Testis (tissue), 3 donors: ENCODE data around the gene POLR2A. TPM values are rescaled to one million over a fixed set of nuclear protein-coding genes. Genes with fewer than 3 reads are reported as not detected.
"Not testable (repeated sequence)": the region's sequence is repeated elsewhere in the genome, so short reads cannot be mapped to it uniquely, and the experiment has no call there.

Source experiments
- DNase-seq: peaks from one replicate; pipeline ENCODE4 v3.0.0-alpha.2; 2019
- H3K27ac ChIP-seq, 2 donors: fragments of 200-600 bp; sonication (generic); one replicate each; pipeline ENCODE4 v1.5.1; 2019
- H3K27me3 ChIP-seq: fragments of 200-600 bp; sonication (generic); one replicate; pipeline ENCODE4 v1.5.1; 2019
- H3K36me3 ChIP-seq: fragments of 200-600 bp; sonication (generic); one replicate; pipeline ENCODE4 v1.5.1; 2017; ENCODE audit warnings: low read depth; ENCODE audit errors: missing control alignments
- H3K4me1 ChIP-seq: fragments of 200-600 bp; sonication (generic); one replicate; pipeline ENCODE4 v1.5.1; 2019
- H3K4me3 ChIP-seq, 2 donors: fragments of 200-600 bp; sonication (generic); one replicate each; pipeline ENCODE4 v1.5.1; 2017 to 2019
- H3K9me3 ChIP-seq: fragments of 200-600 bp; sonication (generic); one replicate; pipeline ENCODE4 v1.5.1; 2017
- POLR2A ChIP-seq: fragments of 450-650 bp; IDR thresholded peaks from one replicate; pipeline ENCODE4 v1.6.1; 2017; ENCODE audit warnings: antibody characterized with exemption, mild to moderate bottlenecking, moderate library complexity
- WGBS, 2 donors: methylation state at CpG; one replicate each; pipeline ENCODE4 v1.1.5; 2018; 5-methylcytosine and 5-hydroxymethylcytosine counted together
- intact Hi-C: fragments of 100-400 bp; cut with DNase I; formaldehyde crosslinking; loops from one replicate; pipeline ENCODE4 v1.15.1; 2023; ENCODE audit warnings: low total_unique reads
- polyA plus RNA-seq: library from polyadenylated mRNA; stranded (reverse); fragments of 350-450 nt; fragmentation: Illumina TruSeq; extraction: RNeasy Lipid Tissue Mini Kit (QIAGEN cat#74804); gene quantifications from one replicate; pipeline ENCODE4 v1.2.3, GENCODE V29; 2014; ENCODE audit warnings: low read depth, low replicate concordance; ENCODE audit not compliant: insufficient read depth
- total RNA-seq, 2 donors: library from RNA; depleted of rRNA; stranded (reverse); fragments of >200 nt; gene quantifications; one replicate each; pipeline ENCODE4 v1.2.3, GENCODE V29; 2016
- TF ChIP-seq, protein P1 (sequence below), 3 experiments: fragments of 450-650 bp in 2 of 3; fragments of 200-600 bp in 1 of 3; sonication (generic) in 1 of 3; IDR thresholded peaks; one replicate each; pipeline ENCODE4 v1.5.1; 2016 to 2019; ENCODE audit warnings: antibody characterized with exemption in 3 of 3, mild to moderate bottlenecking in 2 of 3, moderate library complexity in 1 of 3

Gene POLR2A
- total and polyA plus RNA-seq, 3 donors from 2014 or later, result 175 to 391 (median 359) TPM

DNA sequence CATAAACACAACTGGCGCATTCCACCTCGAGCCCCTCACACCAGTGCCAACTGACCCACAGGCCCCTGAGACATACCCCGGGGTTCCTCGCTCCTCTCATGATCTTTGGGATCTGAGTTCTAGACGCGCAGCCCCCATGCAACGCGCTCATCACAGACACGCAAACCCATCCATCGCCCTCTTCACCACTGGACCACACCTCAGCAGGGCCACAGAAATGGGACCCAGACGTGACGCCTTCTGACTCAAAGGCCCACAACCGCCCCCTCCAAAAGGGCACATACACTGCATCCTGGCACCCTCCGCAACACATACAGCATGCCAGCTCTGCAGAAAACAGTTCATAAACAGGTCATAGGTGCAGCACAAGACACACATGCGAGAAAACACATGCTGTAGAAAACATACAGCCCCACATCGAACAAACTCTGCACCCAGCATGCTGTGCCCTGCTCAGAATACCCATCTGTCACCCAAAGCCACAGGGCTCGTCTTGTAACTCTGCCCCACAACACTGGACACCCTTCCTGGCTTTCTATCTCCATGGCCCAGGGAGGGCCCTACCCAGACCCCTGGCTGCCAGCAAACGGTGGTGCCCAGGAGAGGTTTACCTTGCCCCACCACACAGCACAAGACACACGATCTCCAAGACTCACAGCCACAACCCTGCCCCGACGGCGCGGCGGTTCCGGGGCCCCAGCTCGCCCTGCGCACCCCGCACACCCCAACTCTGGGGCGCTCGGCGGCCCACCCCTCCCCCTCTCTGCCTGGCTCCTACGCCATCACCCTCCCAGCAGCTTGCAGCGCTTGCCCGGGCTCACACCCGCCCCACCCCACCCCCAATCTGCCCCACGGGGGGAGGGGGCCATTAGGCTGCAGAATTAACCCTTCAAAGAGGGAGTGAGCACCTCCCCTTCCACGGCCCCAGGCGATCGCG is 5.6 kb upstream of the POLR2A start:
- intact Hi-C loops, result no loop called here
- no peaks in the 10 kb centered on the region for H3K27me3 ChIP-seq
- no peaks in the 10 kb centered on the region for H3K36me3 ChIP-seq
- peak; percentile 62 for DNase-seq
- no peak for TF ChIP-seq POLR2A
- TF ChIP-seq, protein P1, sequence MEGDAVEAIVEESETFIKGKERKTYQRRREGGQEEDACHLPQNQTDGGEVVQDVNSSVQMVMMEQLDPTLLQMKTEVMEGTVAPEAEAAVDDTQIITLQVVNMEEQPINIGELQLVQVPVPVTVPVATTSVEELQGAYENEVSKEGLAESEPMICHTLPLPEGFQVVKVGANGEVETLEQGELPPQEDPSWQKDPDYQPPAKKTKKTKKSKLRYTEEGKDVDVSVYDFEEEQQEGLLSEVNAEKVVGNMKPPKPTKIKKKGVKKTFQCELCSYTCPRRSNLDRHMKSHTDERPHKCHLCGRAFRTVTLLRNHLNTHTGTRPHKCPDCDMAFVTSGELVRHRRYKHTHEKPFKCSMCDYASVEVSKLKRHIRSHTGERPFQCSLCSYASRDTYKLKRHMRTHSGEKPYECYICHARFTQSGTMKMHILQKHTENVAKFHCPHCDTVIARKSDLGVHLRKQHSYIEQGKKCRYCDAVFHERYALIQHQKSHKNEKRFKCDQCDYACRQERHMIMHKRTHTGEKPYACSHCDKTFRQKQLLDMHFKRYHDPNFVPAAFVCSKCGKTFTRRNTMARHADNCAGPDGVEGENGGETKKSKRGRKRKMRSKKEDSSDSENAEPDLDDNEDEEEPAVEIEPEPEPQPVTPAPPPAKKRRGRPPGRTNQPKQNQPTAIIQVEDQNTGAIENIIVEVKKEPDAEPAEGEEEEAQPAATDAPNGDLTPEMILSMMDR (IDR thresholded peaks at IDR 0.05), result no peak
- 18 to 21% methylated on average over 31 of the region's 40 CpGs for WGBS, 2 donors
- H3K4me3 ChIP-seq, result peak overlapping the region; percentile 93 to 95
- peaks cover 27% of the 10 kb centered on the region for H3K4me1 ChIP-seq
- H3K9me3 ChIP-seq, result no peaks in the 10 kb centered on the region
- peak overlapping the region; percentile 100 for H3K27ac ChIP-seq

DNA sequence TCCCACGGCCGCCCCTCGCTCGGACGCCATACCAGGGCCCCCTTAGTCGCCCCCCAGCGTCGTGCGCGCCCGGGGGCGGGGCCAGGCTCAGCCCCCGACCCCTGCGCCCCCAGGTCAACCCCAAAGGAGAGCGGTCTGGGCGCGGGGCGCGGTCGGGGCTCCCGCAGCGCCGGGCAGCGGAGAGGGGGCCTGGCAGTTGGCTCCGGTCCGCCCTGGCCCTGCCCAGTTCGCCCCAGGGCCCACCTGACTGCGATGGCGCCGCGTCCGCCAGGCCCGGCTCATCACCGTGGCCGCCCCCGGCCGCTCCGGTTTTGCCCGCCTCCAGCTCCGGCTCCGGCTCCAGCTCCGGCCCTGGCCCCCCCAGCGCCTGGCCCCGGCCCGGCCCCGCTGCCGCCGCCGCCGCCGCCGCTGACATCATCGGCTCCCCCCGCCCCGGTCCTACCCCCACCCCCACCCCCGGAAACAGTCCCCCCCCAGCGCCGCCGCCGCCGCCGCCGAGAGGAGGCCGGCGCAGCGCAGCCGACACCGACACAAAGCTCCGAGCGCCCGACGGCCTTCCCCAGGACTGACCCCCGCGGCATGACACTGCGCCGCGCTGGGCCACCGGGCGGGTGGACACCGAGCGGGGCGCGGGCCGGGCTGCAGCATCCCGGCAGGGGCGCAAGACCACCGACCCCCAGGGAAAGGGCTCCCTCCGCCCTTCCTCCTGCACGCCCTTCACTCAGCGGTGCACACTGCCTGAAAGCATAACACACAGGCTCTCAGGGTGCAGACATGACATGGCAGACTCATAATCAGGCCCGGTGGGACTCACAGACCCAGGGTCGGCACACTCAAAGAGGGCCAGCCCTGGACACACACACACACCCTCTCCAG is 4.7 kb upstream of the POLR2A start, which contains the start of gene ZBTB4:
TSS of gene ZBTB4 (minus strand) at position 419 of the 876 bp plus-strand sequence. CDS start 12,830 bp downstream, outside the sequence.
- no peaks in the 10 kb centered on the region for H3K36me3 ChIP-seq
- H3K4me3 ChIP-seq, result peak within 1 kb of the TSS; percentile 93 to 95
- H3K27ac ChIP-seq, result peak within 1 kb of the TSS; percentile 100
- intact Hi-C loops, result no loop called here
- no peaks in the 10 kb centered on the region for H3K27me3 ChIP-seq
- H3K4me1 ChIP-seq, result peaks cover 27% of the 10 kb centered on the region
- no peaks in the 10 kb centered on the region for H3K9me3 ChIP-seq
- WGBS, 2 donors, result 0% methylated on average over 45 of the region's 92 CpGs; no CpG with 5 or more reads in 1 of the 2 donors
- TF ChIP-seq POLR2A, result no peak
- TF ChIP-seq, protein P1 (IDR thresholded peaks at IDR 0.05), result no peak
- peak; percentile 60 for DNase-seq

DNA sequence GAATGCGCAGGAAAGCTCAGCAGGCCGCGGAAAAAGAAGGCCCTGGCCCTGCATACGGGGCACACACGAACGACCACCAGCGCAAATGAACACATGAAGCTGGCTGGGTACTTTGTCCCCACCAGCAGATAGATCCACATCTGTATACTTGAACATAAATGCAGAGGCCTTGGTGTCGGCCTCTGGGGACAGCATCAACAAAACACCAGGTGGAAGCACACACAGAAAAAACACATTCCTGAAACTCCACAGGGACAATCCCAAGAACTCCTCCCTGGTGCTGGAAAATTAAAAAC is 4.1 kb upstream of the POLR2A start:
- DNase-seq, result no peak
- peaks cover 27% of the 10 kb centered on the region for H3K4me1 ChIP-seq
- no peaks in the 10 kb centered on the region for H3K27me3 ChIP-seq
- no peak for TF ChIP-seq POLR2A
- TF ChIP-seq, protein P1 (IDR thresholded peaks at IDR 0.05), result no peak
- H3K36me3 ChIP-seq, result no peaks in the 10 kb centered on the region
- no peaks in the 10 kb centered on the region for H3K9me3 ChIP-seq
- intact Hi-C loops, result no loop called here
- peak overlapping the region; percentile 93 to 95 for H3K4me3 ChIP-seq
- WGBS, 2 donors, result 1 to 20% methylated on average over 2 to 8 of the region's 8 CpGs
- H3K27ac ChIP-seq, result peak overlapping the region; percentile 88 to 100

DNA sequence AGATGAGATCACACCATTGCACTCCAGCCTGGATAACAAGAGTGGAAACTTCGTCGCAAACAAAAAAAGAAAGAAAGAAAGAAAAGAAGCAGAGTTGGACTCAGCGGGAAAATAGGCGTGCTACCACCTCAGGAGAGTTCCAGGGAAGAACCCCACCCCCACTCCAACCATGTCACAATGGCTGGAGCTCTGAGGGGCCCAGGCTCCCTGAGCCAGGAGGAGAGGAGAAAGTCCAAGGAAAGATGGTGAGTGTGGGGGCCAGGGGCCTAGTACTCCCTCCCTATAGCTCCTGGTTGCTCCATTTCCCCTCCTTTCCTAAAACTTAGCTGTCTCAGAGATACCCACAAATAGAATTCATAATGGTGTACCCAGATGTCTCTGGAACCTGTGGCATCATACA is 2.9 kb upstream of the POLR2A start, which contains the start of gene SLC35G6:
TSS of gene SLC35G6 (plus strand) at position 172 of the 400 bp plus-strand sequence. CDS start at position 243, 71 bp downstream.
- intact Hi-C loops, H3K36me3 ChIP-seq, H3K27me3 ChIP-seq, H3K9me3 ChIP-seq, DNase-seq: not testable (repeated sequence)
- Histone ChIP-seq H3K27ac (peak within 1 kb of the TSS; percentile 88 to 100), H3K4me1 (peaks cover 28% of the 10 kb centered on the region), H3K4me3 (peak within 1 kb of the TSS in 1 of 2 donors; percentile 95)
- WGBS, 2 donors, result 83 to 96% methylated on average over 4 of the region's 4 CpGs

DNA sequence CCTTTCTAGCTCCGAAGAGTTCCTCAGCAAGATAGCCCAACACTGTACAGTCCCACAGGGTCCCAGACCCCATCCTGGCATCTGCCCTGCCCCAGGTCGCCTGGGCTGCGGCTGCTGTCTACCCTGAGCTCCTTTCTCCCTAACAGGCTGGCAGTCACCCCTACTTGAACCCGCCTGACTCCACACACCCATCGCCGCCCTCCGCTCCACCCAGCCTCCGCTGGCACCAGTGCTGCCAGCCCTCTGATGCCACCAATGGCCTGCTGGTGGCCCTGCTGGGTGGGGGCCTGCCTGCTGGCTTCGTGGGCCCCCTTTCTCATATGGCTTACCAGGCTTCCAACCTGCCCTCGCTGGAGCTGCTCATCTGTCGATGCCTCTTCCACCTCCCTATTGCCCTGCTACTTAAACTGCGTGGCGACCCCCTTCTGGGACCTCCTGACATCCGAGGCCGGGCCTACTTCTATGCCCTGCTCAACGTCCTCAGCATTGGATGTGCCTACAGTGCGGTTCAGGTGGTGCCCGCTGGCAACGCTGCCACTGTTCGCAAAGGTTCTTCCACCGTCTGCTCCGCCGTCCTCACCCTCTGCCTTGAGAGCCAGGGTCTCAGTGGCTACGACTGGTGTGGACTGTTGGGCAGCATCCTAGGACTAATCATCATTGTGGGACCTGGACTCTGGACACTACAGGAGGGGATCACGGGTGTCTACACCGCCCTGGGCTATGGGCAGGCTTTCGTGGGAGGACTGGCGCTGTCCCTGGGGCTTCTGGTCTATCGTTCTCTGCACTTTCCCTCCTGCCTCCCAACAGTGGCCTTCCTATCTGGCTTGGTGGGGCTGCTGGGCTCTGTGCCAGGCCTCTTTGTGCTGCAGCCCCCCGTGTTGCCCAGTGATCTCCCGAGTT is 2.1 kb upstream of the POLR2A start:
- H3K4me1 ChIP-seq, result peaks cover 28% of the 10 kb centered on the region

DNA sequence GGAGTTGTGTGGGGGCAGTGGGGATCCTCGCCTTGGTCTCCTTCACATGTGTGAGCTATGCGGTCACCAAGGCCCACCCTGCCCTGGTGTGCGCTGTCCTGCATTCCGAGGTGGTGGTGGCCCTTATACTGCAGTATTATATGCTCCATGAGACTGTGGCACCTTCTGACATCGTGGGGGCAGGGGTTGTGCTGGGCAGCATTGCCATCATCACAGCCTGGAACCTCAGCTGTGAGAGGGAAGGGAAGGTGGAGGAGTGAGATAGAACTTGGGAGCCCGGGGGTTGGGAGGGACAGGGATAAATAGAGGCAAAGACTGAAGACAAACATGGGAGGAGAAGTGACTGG is 1.5 kb upstream of the POLR2A start:
- DNase-seq, H3K36me3 ChIP-seq, H3K9me3 ChIP-seq, H3K27me3 ChIP-seq, intact Hi-C loops: not testable (repeated sequence)
- Histone ChIP-seq H3K4me3 (peak overlapping the region; percentile 71 to 78), H3K4me1 (peaks cover 29% of the 10 kb centered on the region), H3K27ac (peak overlapping the region; percentile 98 to 99)
- 50 to 51% methylated on average over 4 to 6 of the region's 6 CpGs for WGBS, 2 donors

More for the DNA sequence above, 2.1 kb upstream of the POLR2A start:
- H3K27ac ChIP-seq, result peak overlapping the region; percentile 34 to 99
- H3K4me3 ChIP-seq, H3K36me3 ChIP-seq, H3K27me3 ChIP-seq, intact Hi-C loops, DNase-seq, H3K9me3 ChIP-seq: not testable (repeated sequence)
- WGBS, 2 donors, result 83 to 88% methylated on average over 26 to 31 of the region's 31 CpGs
